ENCODE data around the gene OR10R2.

DNA sequence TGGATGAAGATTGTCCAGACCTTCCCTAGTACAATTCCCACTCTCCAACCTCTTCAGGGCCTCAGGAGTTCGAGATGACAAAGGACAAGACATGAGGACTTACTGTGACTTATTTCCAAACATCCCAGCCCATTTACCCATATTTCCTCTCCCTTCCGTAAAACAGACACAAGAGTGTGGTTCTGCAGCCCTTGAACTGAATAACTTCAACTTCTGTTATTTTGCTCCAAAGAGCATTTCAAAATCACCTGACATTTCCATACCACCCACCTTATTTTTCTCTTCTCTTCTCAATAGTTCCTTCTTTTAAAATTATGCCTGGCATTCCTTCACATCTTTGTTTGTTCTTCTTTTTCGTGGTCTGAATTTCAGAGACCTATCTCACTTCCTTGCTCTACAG is 37.3 kb upstream of the OR10R2 start:
- TF ChIP-seq, protein P1, sequence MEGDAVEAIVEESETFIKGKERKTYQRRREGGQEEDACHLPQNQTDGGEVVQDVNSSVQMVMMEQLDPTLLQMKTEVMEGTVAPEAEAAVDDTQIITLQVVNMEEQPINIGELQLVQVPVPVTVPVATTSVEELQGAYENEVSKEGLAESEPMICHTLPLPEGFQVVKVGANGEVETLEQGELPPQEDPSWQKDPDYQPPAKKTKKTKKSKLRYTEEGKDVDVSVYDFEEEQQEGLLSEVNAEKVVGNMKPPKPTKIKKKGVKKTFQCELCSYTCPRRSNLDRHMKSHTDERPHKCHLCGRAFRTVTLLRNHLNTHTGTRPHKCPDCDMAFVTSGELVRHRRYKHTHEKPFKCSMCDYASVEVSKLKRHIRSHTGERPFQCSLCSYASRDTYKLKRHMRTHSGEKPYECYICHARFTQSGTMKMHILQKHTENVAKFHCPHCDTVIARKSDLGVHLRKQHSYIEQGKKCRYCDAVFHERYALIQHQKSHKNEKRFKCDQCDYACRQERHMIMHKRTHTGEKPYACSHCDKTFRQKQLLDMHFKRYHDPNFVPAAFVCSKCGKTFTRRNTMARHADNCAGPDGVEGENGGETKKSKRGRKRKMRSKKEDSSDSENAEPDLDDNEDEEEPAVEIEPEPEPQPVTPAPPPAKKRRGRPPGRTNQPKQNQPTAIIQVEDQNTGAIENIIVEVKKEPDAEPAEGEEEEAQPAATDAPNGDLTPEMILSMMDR (IDR thresholded peaks at IDR 0.05), result no peak
- no peak for TF ChIP-seq POLR2A (IDR thresholded peaks at IDR 0.05)
- TF ChIP-seq POLR2AphosphoS5 (IDR thresholded peaks at IDR 0.05), result no peak

Measured in gastroesophageal sphincter (tissue), 3 donors.